GM23248 (cell line): ENCODE measurements around the gene TMED1. TPM values are rescaled to one million over a fixed set of nuclear protein-coding genes. Genes with fewer than 3 reads are reported as not detected.
A peak's percentile ranks its signal among the peaks of the same experiment; 100 is the strongest.
"Not testable (repeated sequence)": the region's sequence is repeated elsewhere in the genome, so short reads cannot be mapped to it uniquely, and the experiment has no call there.

ENCODE experiments used
- DNase-seq: peaks from one replicate; pipeline ENCODE4 v3.0.0-alpha.2; 2015
- H2AFZ ChIP-seq: fragments of 200-600 bp; sonication (generic); 2 replicates; pipeline ENCODE4 v1.6.1; 2016; ENCODE audit warnings: antibody characterized with exemption
- H3F3A ChIP-seq: fragments of 200-600 bp; sonication (generic); 2 replicates; pipeline ENCODE4 v1.6.1; 2016; ENCODE audit warnings: mild to moderate bottlenecking, antibody characterized with exemption, mixed run types; ENCODE audit not compliant: insufficient read depth
- H3K27ac ChIP-seq: fragments of 200-600 bp; sonication (generic); 2 replicates; pipeline ENCODE4 v1.5.1; 2016; ENCODE audit warnings: mild to moderate bottlenecking
- H3K27me3 ChIP-seq: fragments of 200-600 bp; sonication (generic); replicated peaks from 2 replicates; pipeline ENCODE4 v1.6.1; 2016; ENCODE audit warnings: mild to moderate bottlenecking; ENCODE audit not compliant: insufficient read depth
- H3K36me3 ChIP-seq: fragments of 200-600 bp; sonication (generic); 2 replicates; pipeline ENCODE4 v1.6.1; 2016; ENCODE audit warnings: low read depth, mild to moderate bottlenecking
- H3K4me1 ChIP-seq: fragments of 200-600 bp; sonication (generic); 2 replicates; pipeline ENCODE4 v1.6.1; 2016; ENCODE audit warnings: mild to moderate bottlenecking; ENCODE audit not compliant: insufficient read depth
- H3K4me2 ChIP-seq: fragments of 200-600 bp; sonication (generic); one replicate; pipeline ENCODE4 v1.6.1; 2016; ENCODE audit warnings: mild to moderate bottlenecking; ENCODE audit not compliant: unreplicated experiment
- H3K4me3 ChIP-seq: fragments of 200-600 bp; sonication (generic); 2 replicates; pipeline ENCODE4 v1.5.1; 2016; ENCODE audit warnings: mild to moderate bottlenecking
- H3K79me2 ChIP-seq: fragments of 200-600 bp; sonication (generic); 2 replicates; pipeline ENCODE4 v1.6.1; 2016; ENCODE audit warnings: mild to moderate bottlenecking; ENCODE audit not compliant: insufficient read depth
- H3K9ac ChIP-seq: fragments of 200-600 bp; sonication (generic); 2 replicates; pipeline ENCODE4 v1.6.1; 2016; ENCODE audit warnings: mild to moderate bottlenecking
- H3K9me2 ChIP-seq: fragments of 200-600 bp; sonication (generic); 2 replicates; pipeline ENCODE4 v1.6.1; 2016; ENCODE audit warnings: mixed run types, mild to moderate bottlenecking, moderate library complexity; ENCODE audit not compliant: insufficient read depth
- H3K9me3 ChIP-seq: fragments of 200-600 bp; sonication (generic); one replicate; pipeline ENCODE4 v1.6.1; 2017; ENCODE audit warnings: low read depth
- H4K20me1 ChIP-seq: fragments of 200-600 bp; sonication (generic); 2 replicates; pipeline ENCODE4 v1.6.0; 2016; ENCODE audit not compliant: insufficient read depth
- EZH2 ChIP-seq: fragments of 200-600 bp; sonication (generic); IDR thresholded peaks from 2 replicates; pipeline ENCODE4 v1.6.1; 2018; ENCODE audit warnings: antibody characterized with exemption, mild to moderate bottlenecking; ENCODE audit not compliant: insufficient read depth, poor library complexity, severe bottlenecking
- EZH2phosphoT487 ChIP-seq: fragments of 200-600 bp; sonication (generic); IDR thresholded peaks from 2 replicates; pipeline ENCODE4 v1.6.1; 2018; ENCODE audit warnings: antibody characterized with exemption, moderate library complexity, mild to moderate bottlenecking, low read depth; ENCODE audit not compliant: insufficient read depth
- WGBS, 2 experiments: methylation state at CpG; one replicate each; pipeline ENCODE4 v1.1.6; 2015 to 2017; ENCODE audit warnings: low lambda C conversion rate in 2 of 2, low coverage in 1 of 2; ENCODE audit errors: missing lambda C conversion rate in 2 of 2; 5-methylcytosine and 5-hydroxymethylcytosine counted together
- in situ Hi-C: fragments of 300-500 bp; cut with MboI; formaldehyde crosslinking; loops from 2 replicates; pipeline ENCODE4 v1.15.0; 2020
- polyA plus RNA-seq: library from polyadenylated mRNA; unstranded; fragments of >200 nt; fragmentation: Nextera tagmentation; extraction: Ambion mirVana; gene quantifications from 2 replicates; pipeline ENCODE4 v1.2.1, GENCODE V29; 2016
- total RNA-seq: library from RNA; depleted of rRNA; stranded (reverse); fragments of >200 nt; shearing (Covaris generic); gene quantifications from 2 replicates; pipeline ENCODE4 v1.2.3, GENCODE V29; 2014

TMED1 gene
- total and polyA plus RNA-seq, 2 experiments from 2014 or later: 66.4 to 68.2 TPM

- H3K79me2 ChIP-seq: peaks cover 39% of the 10 kb centered on the region
- no peaks in the 10 kb centered on the region for H3K27me3 ChIP-seq
- DNase-seq: no peak
- H3K36me3 ChIP-seq: no peaks in the 10 kb centered on the region
- peaks cover 10% of the 10 kb centered on the region for H3K4me1 ChIP-seq
- peak overlapping the region; percentile 70 for H3K9ac ChIP-seq
- peak overlapping the region; percentile 59 for H3K27ac ChIP-seq
- no peaks in the 10 kb centered on the region; the same call in 1 of the 2 replicates for H4K20me1 ChIP-seq
- no peaks in the 10 kb centered on the region for H3K9me2 ChIP-seq
- H3F3A ChIP-seq: peaks cover 10% of the 10 kb centered on the region
- 3 to 11% methylated on average over 9 to 22 of the region's 22 CpGs for WGBS, 2 experiments
- no peaks in the 10 kb centered on the region for H3K9me3 ChIP-seq
- H3K4me2 ChIP-seq: peak overlapping the region; percentile 82
- peak overlapping the region; percentile 97 for H2AFZ ChIP-seq
- in situ Hi-C loops: no loop called here
- no peak for TF ChIP-seq EZH2
- TF ChIP-seq EZH2phosphoT487: no peak
- peak overlapping the region; percentile 71 for H3K4me3 ChIP-seq
Observed at GRCh38 chr19:10870501-10870954, 34.5 kb upstream of the TMED1 start.

- DNase-seq, H4K20me1 ChIP-seq, H3K9me2 ChIP-seq, H3K36me3 ChIP-seq, H3K4me3 ChIP-seq, H3K9ac ChIP-seq, H3K4me1 ChIP-seq, H2AFZ ChIP-seq, H3K27ac ChIP-seq, H3K9me3 ChIP-seq, in situ Hi-C loops, H3K27me3 ChIP-seq: not testable (repeated sequence)
- Histone ChIP-seq H3K4me2 (peak overlapping the region; percentile 82), H3F3A (peaks cover 10% of the 10 kb centered on the region), H3K79me2 (peaks cover 33% of the 10 kb centered on the region)
- 95 to 96% methylated on average over 11 of the region's 11 CpGs for whole genome bisulfite sequencing, 2 experiments
Observed at GRCh38 chr19:10869872-10870311, 33.9 kb upstream of the TMED1 start.

GRCh38 chr19:10868872-10869547, 33.0 kb upstream of the TMED1 start:
- 79 to 86% methylated on average over 9 to 10 of the region's 10 CpGs for WGBS, 2 experiments
- no peak overlapping the region for H2AFZ ChIP-seq
- no peak overlapping the region for H3K27ac ChIP-seq
- H3K9ac ChIP-seq: no peak overlapping the region
- TF ChIP-seq EZH2phosphoT487 (no peak), EZH2 (no peak)
- H3K36me3 ChIP-seq: no peaks in the 10 kb centered on the region
- H3K4me3 ChIP-seq: no peak overlapping the region
- no peaks in the 10 kb centered on the region for H3K9me2 ChIP-seq
- in situ Hi-C loops: no loop called here
- H4K20me1 ChIP-seq: no peaks in the 10 kb centered on the region
- H3K79me2 ChIP-seq: peaks cover 24% of the 10 kb centered on the region
- no peak for DNase-seq
- no peaks in the 10 kb centered on the region for H3K27me3 ChIP-seq
- peaks cover 11% of the 10 kb centered on the region for H3F3A ChIP-seq
- H3K9me3 ChIP-seq: no peaks in the 10 kb centered on the region
- H3K4me2 ChIP-seq: no peak overlapping the region
- H3K4me1 ChIP-seq: peaks cover 12% of the 10 kb centered on the region

GRCh38 chr19:10866495-10866894, 30.5 kb upstream of the TMED1 start:
- in situ Hi-C loops: no loop called here
- no peaks in the 10 kb centered on the region for H3K36me3 ChIP-seq

More at GRCh38 chr19:10866495-10866894, 30.5 kb upstream of the TMED1 start:
- H3K27ac ChIP-seq: no peak overlapping the region
- no peaks in the 10 kb centered on the region for H3K27me3 ChIP-seq
- TF ChIP-seq EZH2phosphoT487 (no peak), EZH2 (no peak)
- no peak overlapping the region for H2AFZ ChIP-seq
- H3K9ac ChIP-seq: no peak overlapping the region
- no peaks in the 10 kb centered on the region for H3K9me3 ChIP-seq
- H4K20me1 ChIP-seq: no peaks in the 10 kb centered on the region
- no peaks in the 10 kb centered on the region for H3K9me2 ChIP-seq
- no peak overlapping the region for H3K4me3 ChIP-seq
- WGBS, 2 experiments: 85 to 86% methylated on average over 10 of the region's 10 CpGs
- H3K4me1 ChIP-seq: peaks cover 15% of the 10 kb centered on the region; the same call in 1 of the 2 replicates
- no peak for DNase-seq
- peaks cover 15% of the 10 kb centered on the region for H3F3A ChIP-seq
- no peaks in the 10 kb centered on the region for H3K79me2 ChIP-seq
- H3K4me2 ChIP-seq: no peak overlapping the region
